AG08396 (cell line): Measurements from ENCODE around the gene ZNF735.
"Not testable (repeated sequence)": the region's sequence is repeated elsewhere in the genome, so short reads cannot be mapped to it uniquely, and the experiment has no call there.

Source experiments
- DNase-seq: peaks from one replicate; pipeline ENCODE4 v3.0.0; 2012; ENCODE audit warnings: low spot score, mixed read lengths

ZNF735 gene

DNA sequence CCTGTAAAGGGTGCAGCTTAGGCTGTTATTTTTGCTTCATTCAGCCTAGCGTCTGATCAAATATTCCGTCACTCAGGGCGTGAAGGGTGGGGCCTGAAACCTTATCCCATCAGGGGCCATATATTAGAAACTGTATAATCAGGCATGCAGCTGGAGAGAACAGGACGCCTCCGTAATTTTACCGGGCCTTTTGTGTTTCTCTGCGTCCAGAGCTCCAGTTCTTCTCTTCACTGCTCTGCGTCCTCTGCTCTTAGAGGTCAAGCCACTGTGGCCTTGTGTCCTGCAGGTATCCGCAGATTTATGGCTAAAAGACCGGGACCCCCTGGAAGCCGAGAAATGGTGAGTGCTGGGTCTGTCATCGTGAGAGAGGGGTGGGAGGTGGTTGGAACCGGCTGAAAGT, at the start of gene ZNF735:
Gene ZNF735, plus strand, starts transcription at position 301 of the 400 bp plus-strand sequence. Its CDS starts 0 bp downstream, at position 301.
- no peak for DNase-seq

DNA sequence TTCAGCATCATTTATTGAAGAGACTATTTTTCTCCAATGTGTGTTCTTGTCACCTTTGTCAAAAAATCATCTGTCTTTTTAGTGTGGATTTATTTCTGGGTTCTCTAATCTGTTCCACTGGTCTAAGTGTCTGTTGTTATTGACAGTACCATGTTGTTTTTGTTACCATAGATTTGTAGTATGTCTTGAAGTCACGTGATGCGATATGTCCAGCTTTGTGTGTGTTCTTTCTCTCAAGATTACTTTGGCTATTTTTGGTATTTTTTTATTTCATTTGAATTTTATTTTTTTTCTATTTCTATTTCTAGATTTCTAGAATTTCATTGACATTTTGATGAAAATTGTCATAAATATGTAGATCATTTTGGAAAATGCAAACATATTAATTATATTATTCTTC, 36.0 kb upstream of the ZNF735 start:
- not testable (repeated sequence) for DNase-seq

DNA sequence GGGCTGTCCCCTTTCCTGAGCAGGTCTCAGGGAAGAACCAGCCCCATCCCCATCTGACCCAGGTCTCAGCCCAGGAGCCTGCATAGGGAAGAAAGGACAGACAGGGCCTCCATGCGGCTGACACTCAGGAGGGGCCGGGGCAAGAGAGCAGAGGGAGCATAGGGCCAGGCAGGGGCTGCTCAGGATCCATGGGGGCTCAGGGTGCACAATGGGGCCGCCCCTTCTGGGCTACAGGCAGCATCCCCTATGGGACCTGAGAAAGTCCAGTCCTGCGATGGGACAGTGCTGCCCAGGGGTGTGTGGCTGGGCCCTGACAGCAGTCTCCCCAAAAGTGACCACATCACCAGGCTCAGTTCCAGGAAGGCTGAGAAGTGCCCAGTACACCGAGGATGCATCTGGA, 32.7 kb upstream of the ZNF735 start:
- no peak for DNase-seq

DNA sequence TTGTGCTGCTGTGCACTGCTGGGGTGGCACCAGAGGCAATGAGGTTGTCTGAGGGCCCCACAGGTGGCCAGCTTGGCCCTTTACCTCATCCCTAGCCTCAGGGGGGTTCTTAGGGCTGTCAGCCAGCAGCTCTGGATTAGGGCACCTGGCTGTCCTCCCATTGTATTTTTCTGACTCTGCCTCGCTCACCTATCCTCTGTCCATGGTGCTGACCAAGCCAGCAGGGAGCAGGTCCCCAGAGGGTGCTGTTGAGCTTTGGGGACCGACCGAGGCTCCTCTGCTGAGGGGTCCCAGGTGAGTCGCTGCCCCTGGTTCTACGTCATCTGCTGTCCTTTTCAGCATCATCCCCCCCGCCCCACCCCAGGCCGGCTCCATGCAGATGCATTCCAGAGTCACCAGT, 32.1 kb upstream of the ZNF735 start:
- no peak for DNase-seq

DNA sequence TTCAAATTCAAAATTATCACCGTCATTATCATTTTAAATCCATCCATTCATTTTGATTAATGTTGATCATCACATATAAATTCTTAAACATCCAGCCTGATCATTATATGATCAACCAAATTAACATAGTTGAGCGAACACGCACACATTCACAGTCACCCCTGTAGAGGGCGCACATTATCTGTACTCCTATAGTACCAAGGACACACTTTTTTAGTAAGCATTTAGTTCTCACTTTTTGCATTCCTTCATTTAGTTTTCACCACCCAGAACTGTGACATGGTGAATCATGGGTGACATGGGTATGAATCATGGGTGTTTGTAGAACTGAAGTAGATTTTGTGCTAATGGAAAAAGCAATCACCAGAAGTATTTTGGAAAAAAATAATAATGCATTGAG, 26.0 kb upstream of the ZNF735 start:
- DNase-seq, result no peak

DNA sequence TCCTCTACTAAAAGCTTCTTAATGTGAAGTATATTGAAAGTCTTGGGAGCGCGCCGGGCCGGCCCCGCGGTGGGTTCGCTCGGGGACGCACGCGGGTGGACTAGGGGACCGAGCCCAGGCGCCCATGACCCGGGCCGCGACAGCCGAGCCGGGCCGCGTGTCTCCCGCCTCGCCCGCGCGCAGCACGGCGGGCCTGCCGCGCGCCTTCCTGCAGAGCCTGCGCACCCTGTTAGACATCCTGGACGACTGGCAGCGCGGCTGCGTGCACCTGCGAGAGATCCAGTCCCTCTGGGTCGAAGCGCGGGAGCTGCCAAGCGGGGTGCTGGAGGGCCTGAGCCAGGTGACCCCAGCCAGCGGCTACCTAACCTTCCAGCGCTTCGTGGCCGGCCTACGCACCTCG, 25.4 kb upstream of the ZNF735 start:
- no peak for DNase-seq

DNA sequence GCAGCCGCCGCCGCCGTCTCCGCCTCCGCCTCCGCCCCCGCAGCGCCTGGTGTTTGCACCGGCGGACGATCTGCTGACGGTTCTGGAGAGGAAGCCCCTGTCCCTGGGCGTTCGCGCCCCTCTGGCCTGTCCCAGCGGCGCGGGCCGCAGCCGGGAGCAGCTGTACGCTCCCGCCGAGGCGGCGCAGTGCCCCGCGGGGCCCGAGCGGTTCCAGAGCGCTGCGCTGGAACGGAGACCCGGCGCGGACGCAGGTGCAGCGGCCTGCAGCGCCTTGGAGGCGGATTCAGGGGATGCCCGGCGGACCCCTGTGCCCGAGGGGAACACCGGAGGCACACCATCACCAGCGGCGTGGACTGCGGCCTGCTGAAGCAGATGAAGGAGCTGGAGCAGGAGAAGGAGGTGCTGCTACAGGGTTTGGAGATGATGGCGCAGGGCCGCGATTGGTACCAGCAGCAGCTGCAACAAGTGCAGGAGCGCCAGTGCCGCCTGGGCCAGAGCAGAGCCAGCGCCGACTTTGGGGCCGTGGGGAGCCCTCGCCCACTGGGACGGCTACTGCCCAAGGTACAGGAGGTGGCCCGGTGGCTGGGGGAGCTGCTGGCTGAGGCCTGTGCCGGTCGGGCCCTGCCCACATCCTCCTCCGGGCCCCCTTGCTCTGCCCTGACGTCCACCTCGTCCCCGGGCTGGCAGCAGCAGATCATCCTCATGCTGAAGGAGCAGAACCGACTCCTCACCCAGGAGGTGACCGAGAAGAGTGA, 24.8 kb upstream of the ZNF735 start:
- no peak for DNase-seq

DNA sequence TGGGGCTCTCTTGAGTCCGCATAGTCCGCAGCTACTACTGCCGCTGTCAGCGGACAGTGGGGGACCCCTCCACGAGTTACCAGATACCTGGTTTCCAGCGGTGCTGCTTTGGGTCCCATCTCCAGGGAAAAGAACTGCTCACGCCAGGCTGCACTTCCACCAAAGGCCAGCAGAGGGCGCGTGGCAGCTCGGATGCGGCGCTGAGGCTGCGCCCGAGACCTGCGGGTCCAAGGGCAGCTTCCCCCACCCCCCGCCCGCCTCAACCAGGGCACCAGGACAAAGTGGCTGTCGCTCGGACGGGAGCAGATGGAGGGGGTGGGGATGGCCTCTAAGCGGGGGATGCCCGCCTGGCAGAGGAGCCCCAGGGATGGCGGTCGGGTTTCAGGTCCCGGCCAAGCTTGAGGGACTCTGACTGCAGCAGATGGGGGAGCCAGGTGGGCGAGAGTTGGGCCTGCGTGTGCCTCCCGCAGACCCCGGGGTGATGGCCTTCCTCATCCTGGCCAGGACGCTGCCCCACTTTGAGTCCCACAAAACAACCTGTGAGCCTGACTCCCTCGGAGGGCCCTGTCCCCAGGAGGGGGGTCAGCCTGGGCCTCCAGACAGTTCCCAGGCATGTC, 23.8 kb upstream of the ZNF735 start:
- no peak for DNase-seq

DNA sequence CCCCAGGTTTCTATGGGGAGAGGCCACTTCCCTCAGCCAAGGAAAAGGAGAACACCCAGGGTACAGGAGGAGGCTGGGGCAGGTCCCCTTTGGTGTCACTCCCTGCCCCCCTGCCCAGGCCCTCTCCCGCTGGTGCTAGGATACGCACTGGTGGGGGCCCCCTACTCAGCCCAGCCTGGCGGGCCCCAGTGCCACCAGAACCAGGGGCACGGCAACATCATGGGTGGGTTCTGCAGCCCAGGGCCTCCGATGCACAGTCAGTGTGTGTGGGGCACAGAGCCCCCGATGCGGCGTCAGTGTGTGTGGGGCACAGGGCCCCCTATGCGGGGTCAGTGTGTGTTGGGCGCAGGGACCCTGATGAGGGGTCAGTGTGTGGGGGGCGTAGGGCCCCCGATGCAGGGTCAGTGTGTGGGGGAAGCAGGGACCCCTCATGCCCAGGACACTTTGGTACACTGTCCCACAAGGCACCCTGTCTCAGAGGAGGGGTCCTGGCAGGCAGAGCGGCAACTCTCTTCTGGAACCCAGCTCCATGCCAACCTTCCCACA, 23.1 kb upstream of the ZNF735 start:
- DNase-seq, result no peak

DNA sequence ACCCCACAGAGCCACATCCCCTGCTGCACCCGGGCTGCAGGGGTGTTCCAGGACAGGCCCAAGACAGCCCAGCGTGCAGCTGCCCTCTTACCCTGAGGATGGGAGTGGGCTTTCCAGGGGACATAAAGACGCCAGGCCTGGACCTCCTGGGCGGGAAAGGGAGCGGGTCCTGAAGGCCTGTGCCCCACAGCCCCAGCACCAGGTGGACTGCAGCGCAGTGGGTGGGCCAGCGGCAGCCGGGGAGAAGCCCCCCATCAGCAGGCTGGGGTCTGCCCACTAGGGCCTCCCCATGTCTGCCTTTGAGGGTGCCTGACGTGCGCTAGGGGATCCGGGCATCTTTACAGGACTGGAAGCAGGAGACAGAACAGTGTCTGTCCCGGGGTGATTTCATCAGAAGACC, 22.6 kb upstream of the ZNF735 start:
- no peak for DNase-seq

DNA sequence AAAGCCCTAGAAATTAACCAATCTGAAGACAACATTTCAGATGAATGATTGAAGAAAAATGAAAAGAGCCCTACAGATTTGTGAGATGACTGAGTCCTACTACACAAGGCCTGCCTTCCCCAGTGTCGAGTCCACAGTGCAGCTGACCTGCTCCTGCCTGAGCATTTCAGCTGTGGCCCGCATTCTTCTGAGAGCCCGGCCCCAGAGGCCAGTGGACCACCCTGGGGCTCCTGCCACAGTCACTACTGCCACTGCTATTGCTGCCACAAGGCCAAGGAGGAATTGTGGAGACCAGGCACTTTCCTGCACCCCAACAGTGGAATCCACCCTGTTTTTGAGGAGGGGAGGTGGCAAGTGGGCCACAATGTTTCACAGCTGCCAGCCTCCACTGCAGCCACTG, 19.6 kb upstream of the ZNF735 start:
- DNase-seq, result no peak

DNA sequence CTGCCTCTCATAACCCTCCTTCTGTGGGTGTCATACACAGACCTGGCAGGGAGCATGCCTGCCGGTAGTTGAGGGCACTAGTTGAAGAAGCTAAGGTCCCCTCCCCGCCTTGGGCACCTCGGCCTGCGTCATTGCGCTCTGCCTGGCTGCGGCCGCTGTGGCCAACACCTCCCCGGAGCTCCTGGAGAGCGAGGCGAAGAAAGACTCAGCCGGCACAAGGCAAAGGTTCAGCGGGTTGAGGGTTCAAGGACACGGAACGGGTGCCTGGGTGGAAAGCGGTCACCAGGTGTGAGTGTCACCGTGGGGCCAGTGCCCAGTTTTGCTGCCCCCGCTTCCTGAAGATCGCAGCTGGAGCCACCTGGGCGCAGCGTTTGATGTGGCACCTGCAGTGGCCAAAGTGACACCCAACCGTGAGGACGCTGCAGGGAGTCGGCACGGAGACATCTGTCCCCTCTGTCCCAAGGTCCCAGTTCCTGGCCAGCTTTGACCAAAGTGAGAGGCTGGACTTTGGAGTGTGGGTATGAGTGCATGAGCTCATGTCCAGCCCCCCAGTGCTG, 14.8 kb upstream of the ZNF735 start:
- DNase-seq, result no peak

DNA sequence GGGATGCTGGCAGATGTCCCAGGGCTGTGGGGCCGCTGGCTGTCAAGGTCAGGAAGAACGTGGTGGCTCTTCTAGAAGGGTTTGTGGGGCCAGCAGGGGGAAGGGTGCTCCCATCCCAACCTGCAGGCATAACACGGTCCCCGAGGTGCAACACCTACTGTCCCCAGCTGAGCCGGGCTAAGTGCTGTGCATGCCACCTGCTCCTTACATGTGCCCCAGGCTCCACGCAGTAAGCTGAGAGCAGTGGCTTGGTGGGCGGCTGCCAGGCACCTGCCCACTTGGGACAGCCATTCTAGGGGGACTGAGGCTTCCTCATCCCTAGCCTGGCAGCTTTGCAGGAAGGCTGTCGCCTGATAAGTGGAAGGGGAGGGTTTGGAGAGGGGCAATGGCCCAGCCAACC, 14.2 kb upstream of the ZNF735 start:
- DNase-seq, result no peak

DNA sequence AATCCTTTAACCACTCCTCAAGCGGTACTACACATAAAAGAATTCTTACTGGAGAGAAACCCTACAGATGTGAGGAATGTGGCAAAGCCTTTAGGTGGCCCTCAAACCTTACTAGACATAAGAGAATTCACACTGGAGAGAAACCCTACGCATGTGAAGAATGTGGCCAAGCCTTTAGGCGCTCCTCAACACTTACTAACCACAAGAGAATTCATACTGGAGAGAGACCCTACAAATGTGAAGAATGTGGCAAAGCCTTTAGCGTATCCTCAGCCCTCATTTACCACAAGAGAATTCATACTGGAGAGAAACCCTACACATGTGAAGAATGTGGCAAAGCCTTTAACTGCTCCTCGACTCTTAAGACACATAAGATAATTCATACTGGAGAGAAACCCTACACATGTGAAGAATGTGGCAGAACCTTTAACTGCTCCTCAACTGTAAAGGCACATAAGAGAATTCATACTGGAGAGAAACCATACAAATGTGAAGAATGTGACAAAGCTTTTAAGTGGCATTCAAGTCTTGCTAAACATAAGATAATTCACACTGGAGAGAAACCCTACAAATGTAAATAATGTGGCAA, 12.8 kb downstream of the ZNF735 start:
- DNase-seq, result not testable (repeated sequence)

DNA sequence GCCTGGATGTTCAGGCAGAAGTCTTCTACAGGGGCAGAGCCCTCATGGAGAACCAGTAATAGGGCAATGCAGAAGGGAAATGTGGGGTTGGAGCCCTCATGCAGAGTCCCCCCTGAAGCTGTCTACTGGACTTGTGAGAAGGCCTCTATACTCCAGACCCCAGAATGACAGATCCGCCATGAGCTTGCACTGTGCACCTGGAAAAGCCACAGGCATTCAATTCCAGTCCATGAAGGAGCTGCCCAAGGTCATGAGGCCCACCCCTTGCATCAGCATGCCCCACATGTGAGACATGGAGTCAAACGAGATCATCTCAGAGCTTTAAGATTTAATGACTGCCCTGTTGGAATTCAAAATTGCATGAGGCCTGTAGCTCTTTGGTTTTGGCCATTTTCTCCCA, 16.4 kb downstream of the ZNF735 start:
- DNase-seq, result no peak

DNA sequence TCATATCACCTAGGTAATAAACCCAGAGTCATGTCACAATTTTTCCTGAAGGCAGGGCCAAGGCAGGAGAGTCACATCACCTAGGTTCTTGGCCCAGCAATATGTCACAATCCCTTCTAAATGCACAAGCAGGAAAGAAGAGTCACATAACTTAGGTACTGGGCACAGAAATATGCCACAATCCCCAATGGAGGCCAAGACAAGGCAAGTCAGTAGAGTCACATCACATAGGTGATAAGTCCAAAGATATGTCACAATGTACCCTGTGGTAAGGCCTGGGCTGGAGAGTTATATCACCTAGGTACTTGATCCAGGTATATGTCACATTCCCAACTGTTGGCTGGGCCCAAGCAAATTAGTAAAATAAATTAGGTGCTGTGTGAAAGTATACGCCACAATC, 21.2 kb downstream of the ZNF735 start, which contains the start of gene ZNF679:
Gene ZNF679, plus strand, starts transcription at position 301 of the 400 bp plus-strand sequence. CDS start 20,644 bp downstream, outside the sequence.
- not testable (repeated sequence) for DNase-seq

DNA sequence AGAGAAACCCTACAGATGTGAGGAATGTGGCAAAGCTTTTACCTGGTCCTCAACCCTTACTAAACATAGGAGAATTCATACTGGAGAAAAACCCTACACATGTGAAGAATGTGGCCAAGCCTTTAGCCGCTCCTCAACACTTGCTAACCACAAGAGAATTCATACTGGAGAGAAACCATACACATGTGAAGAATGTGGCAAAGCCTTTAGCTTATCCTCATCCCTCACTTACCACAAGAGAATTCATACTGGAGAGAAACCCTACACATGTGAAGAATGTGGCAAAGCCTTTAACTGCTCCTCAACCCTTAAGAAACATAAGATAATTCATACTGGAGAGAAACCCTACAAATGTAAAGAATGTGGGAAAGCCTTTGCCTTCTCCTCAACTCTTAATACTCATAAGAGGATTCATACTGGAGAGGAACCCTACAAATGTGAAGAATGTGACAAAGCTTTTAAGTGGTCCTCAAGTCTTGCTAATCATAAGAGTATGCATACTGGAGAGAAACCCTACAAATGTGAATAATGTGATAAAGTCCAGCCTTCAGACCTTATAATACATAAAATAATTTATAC, 59.4 kb downstream of the ZNF735 start:
- DNase-seq, result no peak
